HG03439 (cell line): ENCODE measurements around the gene GCNT2.
"Not testable (repeated sequence)": the region's sequence is repeated elsewhere in the genome, so short reads cannot be mapped to it uniquely, and the experiment has no call there.

ENCODE experiments used
- ATAC-seq: cut with Tn5 transposase; IDR thresholded peaks from one replicate; pipeline ENCODE4 v1.9.1; 2021; ENCODE audit warnings: mild to moderate bottlenecking, moderate library complexity; ENCODE audit not compliant: unreplicated experiment

GCNT2 gene

GRCh38 chr6:10655508-10656055 is 134.4 kb downstream of the GCNT2 start:
- no peak for ATAC-seq

- no peak for ATAC-seq
Measured at GRCh38 chr6:10658910-10659698, 138.0 kb downstream of the GCNT2 start.

- no peak for ATAC-seq
Measured at GRCh38 chr6:10659699-10660348, 138.7 kb downstream of the GCNT2 start.

GRCh38 chr6:10660431-10661191 is 139.5 kb downstream of the GCNT2 start:
- ATAC-seq: not testable (repeated sequence)

GRCh38 chr6:10662207-10662606 is 141.1 kb downstream of the GCNT2 start:
- no peak for ATAC-seq

GRCh38 chr6:10662742-10663141 is 141.6 kb downstream of the GCNT2 start:
- ATAC-seq: no peak

GRCh38 chr6:10665595-10665994 is 144.4 kb downstream of the GCNT2 start:
- not testable (repeated sequence) for ATAC-seq

- ATAC-seq: no peak
Measured at GRCh38 chr6:10668126-10668917, 147.2 kb downstream of the GCNT2 start.

GRCh38 chr6:10676403-10676802 is 155.3 kb downstream of the GCNT2 start:
- ATAC-seq: no peak

GRCh38 chr6:10678456-10678855 is 157.3 kb downstream of the GCNT2 start:
- ATAC-seq: no peak
